Subcutaneous abdominal adipose tissue (tissue), 5 donors: ENCODE results near the gene IGF1.

Experiments
- H3K27ac ChIP-seq: one replicate; pipeline ENCODE4 v1.7.0; 2013; ENCODE audit warnings: low read depth, mild to moderate bottlenecking, inconsistent platforms, low read length, moderate library complexity
- H3K27me3 ChIP-seq, 5 donors: one replicate each; pipeline ENCODE4 v1.7.0; 2013; ENCODE audit warnings: low read length in 5 of 5, inconsistent platforms in 1 of 5; ENCODE audit not compliant: control insufficient read depth in 5 of 5, insufficient read depth in 4 of 5
- H3K36me3 ChIP-seq, 5 donors: one replicate each; pipeline ENCODE4 v1.7.0; 2013; ENCODE audit warnings: low read length in 5 of 5; ENCODE audit not compliant: control insufficient read depth in 5 of 5, insufficient read depth in 5 of 5
- H3K4me1 ChIP-seq, 5 donors: one replicate each; pipeline ENCODE4 v1.7.0; 2013; ENCODE audit warnings: low read length in 5 of 5, mild to moderate bottlenecking in 3 of 5, moderate library complexity in 1 of 5; ENCODE audit not compliant: control insufficient read depth in 5 of 5, insufficient read depth in 5 of 5
- H3K4me3 ChIP-seq, 5 donors: one replicate each; pipeline ENCODE4 v1.7.0; 2013; ENCODE audit warnings: low read length in 5 of 5, low read depth in 1 of 5
- H3K9ac ChIP-seq, 5 donors: one replicate each; pipeline ENCODE4 v1.7.0; 2013; ENCODE audit warnings: low read length in 5 of 5, mild to moderate bottlenecking in 4 of 5, moderate library complexity in 3 of 5
- H3K9me3 ChIP-seq, 5 donors: one replicate each; pipeline ENCODE4 v1.7.0; 2013; ENCODE audit warnings: low read length in 5 of 5; ENCODE audit not compliant: control insufficient read depth in 5 of 5
- donor health status: healthy.
- donor health status: healthy.
- donor health status: healthy.
- donor health status: healthy.
- donor health status: healthy.

IGF1 gene

GRCh38 chr12:102481705-102482425 is 1.5 kb upstream of the IGF1 start:
- Histone ChIP-seq H3K9me3 (peaks cover 0 to 5% (median 0%) of the 10 kb centered on the region in 5 donors), H3K4me1 (peaks cover 2 to 48% (median 38%) of the 10 kb centered on the region in 5 donors), H3K27me3 (no peaks in the 10 kb centered on the region), H3K36me3 (no peaks in the 10 kb centered on the region), H3K4me3 (peak overlapping the region in 1 of 5 donors; percentile 29), H3K9ac (peak overlapping the region in 1 of 5 donors; percentile 79), H3K27ac (peak overlapping the region; percentile 93)

- Histone ChIP-seq H3K9ac (peak overlapping the region; percentile 55 to 84 (median 77)), H3K4me3 (peak overlapping the region; percentile 64 to 81 (median 73)), H3K36me3 (peaks cover 0 to 5% (median 3%) of the 10 kb centered on the region in 5 donors), H3K27me3 (no peaks in the 10 kb centered on the region), H3K4me1 (peaks cover 5 to 67% (median 57%) of the 10 kb centered on the region in 5 donors), H3K27ac (peak overlapping the region; percentile 93), H3K9me3 (peaks cover 0 to 5% (median 0%) of the 10 kb centered on the region in 5 donors)
Measured at GRCh38 chr12:102479939-102480338, 424 bp downstream of the IGF1 start.

GRCh38 chr12:102479099-102479885 is 1.1 kb downstream of the IGF1 start:
- H3K4me3 ChIP-seq = peak overlapping the region; percentile 64 to 81 (median 73)
- peak overlapping the region; percentile 93 for H3K27ac ChIP-seq
- peaks cover 7 to 70% (median 58%) of the 10 kb centered on the region in 5 donors for H3K4me1 ChIP-seq
- peaks cover 0 to 9% (median 5%) of the 10 kb centered on the region in 5 donors for H3K36me3 ChIP-seq
- peaks cover 0 to 5% (median 0%) of the 10 kb centered on the region in 5 donors for H3K9me3 ChIP-seq
- H3K27me3 ChIP-seq = no peaks in the 10 kb centered on the region
- H3K9ac ChIP-seq = peak overlapping the region; percentile 55 to 84 (median 77)

GRCh38 chr12:102478405-102479098 is 1.8 kb downstream of the IGF1 start:
- Histone ChIP-seq H3K9ac (peak overlapping the region; percentile 55 to 84 (median 79)), H3K4me3 (peak overlapping the region; percentile 64 to 81 (median 73)), H3K36me3 (peaks cover 0 to 11% (median 8%) of the 10 kb centered on the region in 5 donors), H3K4me1 (peaks cover 7 to 67% (median 57%) of the 10 kb centered on the region in 5 donors), H3K27ac (peak overlapping the region; percentile 93), H3K27me3 (no peaks in the 10 kb centered on the region), H3K9me3 (peaks cover 0 to 5% (median 0%) of the 10 kb centered on the region in 5 donors)

GRCh38 chr12:102475355-102475754 is 5.0 kb downstream of the IGF1 start:
- H3K9me3 ChIP-seq = no peaks in the 10 kb centered on the region
- no peaks in the 10 kb centered on the region for H3K27me3 ChIP-seq
- peak overlapping the region in 1 of 5 donors; percentile 1 for H3K9ac ChIP-seq
- peak overlapping the region; percentile 93 for H3K27ac ChIP-seq
- H3K4me1 ChIP-seq = peaks cover 7 to 67% (median 54%) of the 10 kb centered on the region in 5 donors
- peak overlapping the region in 3 of 5 donors; percentile 9 to 24 (median 22) for H3K4me3 ChIP-seq
- peaks cover 0 to 15% (median 8%) of the 10 kb centered on the region in 5 donors for H3K36me3 ChIP-seq

- Histone ChIP-seq H3K9me3 (no peaks in the 10 kb centered on the region), H3K27me3 (no peaks in the 10 kb centered on the region)
Measured at GRCh38 chr12:102474438-102475064, 5.8 kb downstream of the IGF1 start.

GRCh38 chr12:102472496-102472895 is 7.9 kb downstream of the IGF1 start:
- Histone ChIP-seq H3K9ac (no peak overlapping the region), H3K27me3 (no peaks in the 10 kb centered on the region), H3K4me1 (peaks cover 5 to 78% (median 56%) of the 10 kb centered on the region in 5 donors), H3K27ac (peak overlapping the region; percentile 93), H3K4me3 (no peak overlapping the region), H3K36me3 (peaks cover 0 to 20% (median 8%) of the 10 kb centered on the region in 5 donors), H3K9me3 (no peaks in the 10 kb centered on the region)

More at GRCh38 chr12:102474438-102475064, 5.8 kb downstream of the IGF1 start:
- Histone ChIP-seq H3K4me3 (no peak overlapping the region), H3K4me1 (peaks cover 7 to 70% (median 53%) of the 10 kb centered on the region in 5 donors), H3K9ac (no peak overlapping the region), H3K27ac (peak overlapping the region; percentile 93), H3K36me3 (peaks cover 0 to 19% (median 8%) of the 10 kb centered on the region in 5 donors)

DNA sequence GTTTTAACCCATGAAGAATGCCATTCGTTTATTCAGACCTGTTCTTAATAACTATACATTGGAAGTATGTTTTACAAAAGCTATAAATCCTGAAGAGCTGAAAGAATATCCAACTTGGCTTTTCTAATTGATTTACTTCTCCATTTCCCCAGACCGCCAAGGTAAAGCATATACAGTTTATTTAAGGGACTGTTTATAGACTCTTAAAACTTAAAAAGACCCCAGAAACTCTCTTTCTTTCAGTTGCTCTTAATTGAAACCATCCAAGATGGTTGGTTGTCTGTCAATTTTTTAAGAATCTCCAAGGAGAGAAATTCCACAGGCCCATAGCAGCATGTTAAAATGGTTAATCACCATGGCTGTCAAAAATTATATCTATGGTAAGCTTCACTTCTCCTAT is 8.8 kb downstream of the IGF1 start:
- peaks cover 5 to 79% (median 57%) of the 10 kb centered on the region in 5 donors for H3K4me1 ChIP-seq
- peaks cover 0 to 20% (median 8%) of the 10 kb centered on the region in 5 donors for H3K36me3 ChIP-seq
- no peaks in the 10 kb centered on the region for H3K9me3 ChIP-seq
- H3K27me3 ChIP-seq = no peaks in the 10 kb centered on the region
- no peak overlapping the region for H3K4me3 ChIP-seq
- no peak overlapping the region for H3K9ac ChIP-seq
- H3K27ac ChIP-seq = peak overlapping the region; percentile 93

- peak overlapping the region; percentile 93 for H3K27ac ChIP-seq
Measured at GRCh38 chr12:102470945-102471344, 9.4 kb downstream of the IGF1 start.

More at GRCh38 chr12:102470945-102471344, 9.4 kb downstream of the IGF1 start:
- Histone ChIP-seq H3K9ac (no peak overlapping the region), H3K4me3 (peak overlapping the region in 1 of 5 donors; percentile 15), H3K9me3 (no peaks in the 10 kb centered on the region), H3K36me3 (peaks cover 0 to 20% (median 8%) of the 10 kb centered on the region in 5 donors), H3K4me1 (peaks cover 5 to 77% (median 59%) of the 10 kb centered on the region in 5 donors), H3K27me3 (no peaks in the 10 kb centered on the region)
